Measurements from ENCODE around the gene PRRG1.
"Not testable (repeated sequence)": the region's sequence is repeated elsewhere in the genome, so short reads cannot be mapped to it uniquely, and the experiment has no call there.

PRRG1 gene

DNA sequence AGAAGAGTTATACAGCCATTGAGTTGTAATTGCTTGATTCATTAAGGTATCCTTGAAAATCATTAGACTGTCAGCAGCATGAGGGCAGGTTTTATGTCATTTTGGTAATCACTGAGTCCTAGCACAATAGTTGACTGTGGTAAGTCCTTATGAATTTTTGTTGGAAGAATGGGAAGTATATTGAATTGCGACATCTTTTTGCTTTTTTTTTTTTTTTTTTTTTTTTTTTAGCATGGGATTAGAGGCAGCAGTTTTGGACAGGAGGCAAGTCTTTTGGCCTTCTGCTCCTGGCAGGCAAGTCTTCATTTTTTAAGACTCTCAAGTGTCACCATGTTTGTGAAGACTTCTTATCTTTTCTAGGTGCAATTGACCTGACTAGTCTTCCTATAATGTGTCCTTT is 29.7 kb downstream of the PRRG1 start:
- DNase-seq, result no peak

DNA sequence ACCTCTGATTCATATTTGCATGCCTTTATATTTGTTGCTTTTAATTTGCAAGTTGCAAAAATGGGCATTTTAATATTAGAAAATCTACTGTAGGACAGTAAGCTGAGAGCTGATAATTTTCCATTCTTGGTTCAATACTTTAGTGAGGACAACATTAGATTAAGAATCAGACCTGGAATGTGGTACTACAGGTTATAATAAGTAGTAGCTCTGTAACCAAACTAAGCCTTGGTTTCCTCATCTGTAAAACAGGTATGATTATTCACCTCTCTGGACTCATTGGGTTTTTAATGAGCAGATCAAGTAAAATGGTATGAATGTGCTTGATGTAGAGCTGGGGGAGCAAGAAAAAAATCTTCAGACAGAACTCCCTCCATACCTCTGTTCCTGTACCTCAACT is 31.1 kb downstream of the PRRG1 start:
- DNase-seq, result no peak

DNA sequence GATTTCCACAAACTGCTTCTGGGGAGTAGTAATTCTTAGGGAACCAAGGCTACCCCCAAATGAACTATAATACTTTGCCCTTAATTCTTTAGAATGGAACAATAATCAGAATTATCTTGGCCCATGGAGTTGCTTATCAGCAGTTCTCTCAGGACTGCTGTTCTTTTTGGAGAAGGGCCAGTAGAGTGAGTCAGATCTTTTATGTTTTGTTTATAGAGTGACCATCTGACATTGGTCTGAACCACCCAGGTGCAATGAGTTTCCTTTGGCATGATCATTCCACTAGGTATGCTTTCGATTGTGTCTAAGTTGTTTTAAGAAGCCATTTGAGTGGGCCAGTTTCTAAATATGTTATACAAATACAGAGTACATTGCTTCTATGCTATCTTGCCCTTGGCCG is 31.8 kb downstream of the PRRG1 start:
- no peak for DNase-seq

- DNase-seq, result no peak
These were observed 34.1 kb downstream of the PRRG1 start for GRCh38 chrX:37383313-37383712.

DNA sequence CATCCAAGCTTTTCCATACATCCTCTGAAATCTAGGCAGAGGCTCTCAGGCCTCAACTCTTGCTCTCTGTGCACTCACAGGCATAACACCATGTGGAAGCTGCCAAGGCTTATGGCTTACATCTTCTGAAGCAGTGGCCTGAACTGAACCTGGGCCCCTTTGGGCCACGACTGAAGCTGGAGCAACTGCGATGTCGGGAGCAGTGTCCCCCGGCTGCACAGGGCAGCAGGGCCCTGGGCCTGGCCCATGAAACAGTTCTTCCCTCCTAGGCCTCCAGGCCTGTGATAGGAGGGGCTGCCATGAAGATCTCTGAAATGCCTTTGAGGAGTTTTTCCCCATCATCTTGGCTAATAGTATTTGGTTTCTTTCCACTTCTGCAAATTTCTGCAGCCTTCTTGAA is 39.2 kb downstream of the PRRG1 start:
- DNase-seq, result no peak

GRCh38 chrX:37405956-37406355 is 56.8 kb downstream of the PRRG1 start:
- DNase-seq, result no peak

- no peak for DNase-seq
These were observed 58.6 kb downstream of the PRRG1 start for GRCh38 chrX:37407736-37408135.

DNA sequence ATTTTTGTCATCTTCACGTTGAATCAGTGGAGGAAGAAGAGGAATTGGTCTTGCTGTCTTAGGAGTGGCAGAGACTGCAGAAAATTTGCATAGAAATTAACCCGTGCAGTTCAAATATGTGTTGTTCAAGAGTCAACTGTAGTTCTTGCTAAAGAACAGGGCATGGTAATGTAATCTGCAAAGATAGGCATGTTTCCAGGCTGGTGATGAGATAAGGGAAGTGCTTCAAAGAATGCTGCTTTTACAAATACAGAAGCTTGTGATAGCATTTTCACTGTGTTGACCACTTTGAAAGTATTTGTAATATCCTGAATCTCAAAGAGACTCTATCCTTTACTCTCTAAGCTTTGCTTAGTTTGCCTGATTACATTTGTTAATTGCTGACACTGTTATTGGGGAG is 60.1 kb downstream of the PRRG1 start:
- DNase-seq, result no peak

GRCh38 chrX:37420185-37420584 is 71.0 kb downstream of the PRRG1 start:
- DNase-seq, result no peak

DNA sequence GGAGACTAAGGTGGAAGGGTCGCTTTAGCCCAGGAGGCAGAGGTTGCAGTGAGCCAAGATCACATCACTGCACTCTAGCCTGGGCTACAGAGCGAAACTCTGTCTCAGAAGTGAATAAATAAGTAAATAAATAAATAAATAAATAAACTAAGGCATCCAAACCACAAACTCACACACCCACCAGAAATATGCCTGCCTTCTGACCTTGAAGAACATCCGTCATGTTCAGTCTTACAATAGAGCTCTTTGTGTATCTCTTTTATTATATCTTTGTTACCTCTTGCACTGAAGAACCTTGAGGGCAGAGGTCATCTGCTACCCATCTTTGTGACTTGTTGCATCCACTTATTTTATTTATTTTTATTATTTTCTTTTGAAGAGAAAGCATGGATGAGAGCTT is 71.6 kb downstream of the PRRG1 start:
- DNase-seq, result no peak

DNA sequence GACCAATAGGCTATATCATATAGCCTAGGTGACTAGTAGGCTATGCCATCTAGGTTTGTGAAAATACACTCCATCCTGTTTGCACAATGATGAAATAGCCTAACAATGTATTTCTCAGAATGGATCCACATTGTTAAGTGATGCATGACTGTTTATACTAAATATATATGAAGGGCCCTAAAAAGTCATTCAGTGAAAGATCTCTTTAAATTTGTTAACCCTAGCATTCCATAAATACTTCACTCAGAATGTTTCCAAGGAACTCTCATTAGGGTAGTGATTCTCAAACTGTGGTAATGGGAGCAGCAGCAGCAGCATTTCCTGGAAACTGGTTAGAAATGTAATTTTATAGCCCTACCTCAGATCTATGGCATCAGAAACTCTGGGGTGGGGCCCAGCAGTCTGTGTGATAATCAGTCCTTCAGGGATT is 74.9 kb downstream of the PRRG1 start:
- peak in 1 of 2 experiments; percentile 0 for DNase-seq

DNA sequence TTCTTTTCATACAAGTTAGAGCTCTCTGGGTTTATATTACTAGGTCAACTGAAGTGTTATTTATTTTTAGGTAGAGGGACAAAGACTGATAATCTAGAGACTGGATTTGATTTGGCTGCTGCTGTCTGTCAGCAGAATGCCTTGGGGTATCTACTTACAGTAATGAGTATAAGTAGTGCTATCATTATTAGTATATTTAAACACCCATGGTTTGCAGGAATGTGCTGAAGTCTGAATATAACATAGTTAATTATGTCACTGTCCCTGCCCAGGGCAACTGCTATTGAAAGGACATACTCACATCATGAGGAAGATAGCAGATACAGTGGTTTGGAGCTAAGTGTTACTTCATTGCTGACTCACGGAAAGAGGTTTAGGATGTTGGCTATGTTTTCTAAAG is 76.2 kb downstream of the PRRG1 start:
- DNase-seq, result no peak

GRCh38 chrX:37428962-37429361 is 79.8 kb downstream of the PRRG1 start:
- not testable (repeated sequence) for DNase-seq

DNA sequence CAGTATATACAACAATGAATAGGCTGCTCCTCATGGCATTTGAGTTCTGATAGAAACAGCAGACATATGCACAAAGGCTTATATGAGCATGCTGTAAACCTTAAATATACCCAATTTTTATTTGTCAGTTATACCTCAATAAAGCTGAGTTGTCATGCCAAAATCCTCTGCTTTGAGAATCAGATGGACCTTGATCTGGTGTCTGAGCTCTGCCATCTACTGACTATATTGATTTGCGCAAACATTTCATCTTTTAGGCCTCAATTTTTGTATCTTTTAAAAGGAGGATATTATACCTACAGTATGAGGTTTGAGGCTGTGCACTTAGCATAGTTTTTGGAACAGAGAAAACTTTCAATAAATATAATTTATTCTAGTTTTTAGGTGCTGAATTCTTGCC is 85.2 kb downstream of the PRRG1 start:
- DNase-seq, result no peak

GRCh38 chrX:37437160-37437559 is 88.0 kb downstream of the PRRG1 start:
- DNase-seq, result no peak

DNA sequence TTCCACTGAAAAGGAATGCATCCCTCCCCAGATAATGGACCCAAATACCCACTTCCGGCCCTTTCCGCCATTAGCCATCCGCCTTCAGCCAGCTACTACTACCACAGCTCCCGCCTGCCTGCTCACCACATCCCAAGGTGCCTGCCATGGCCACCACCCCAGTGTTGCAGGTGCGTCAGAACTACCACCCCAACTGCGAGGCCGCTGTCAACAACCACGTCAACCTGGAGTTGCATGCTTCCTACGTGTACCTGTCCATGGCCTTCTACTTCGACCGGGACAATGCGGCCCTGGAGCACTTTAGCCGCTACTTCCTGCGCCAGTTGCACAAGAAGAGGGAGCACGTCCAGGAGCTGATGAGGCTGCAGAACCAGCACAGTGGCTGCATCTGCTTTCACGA is 92.2 kb downstream of the PRRG1 start:
- no peak for DNase-seq

- DNase-seq, result no peak
These were observed 96.0 kb downstream of the PRRG1 start for GRCh38 chrX:37445182-37445581.

- DNase-seq, result no peak
These were observed 104.7 kb downstream of the PRRG1 start for GRCh38 chrX:37453821-37454220.

DNA sequence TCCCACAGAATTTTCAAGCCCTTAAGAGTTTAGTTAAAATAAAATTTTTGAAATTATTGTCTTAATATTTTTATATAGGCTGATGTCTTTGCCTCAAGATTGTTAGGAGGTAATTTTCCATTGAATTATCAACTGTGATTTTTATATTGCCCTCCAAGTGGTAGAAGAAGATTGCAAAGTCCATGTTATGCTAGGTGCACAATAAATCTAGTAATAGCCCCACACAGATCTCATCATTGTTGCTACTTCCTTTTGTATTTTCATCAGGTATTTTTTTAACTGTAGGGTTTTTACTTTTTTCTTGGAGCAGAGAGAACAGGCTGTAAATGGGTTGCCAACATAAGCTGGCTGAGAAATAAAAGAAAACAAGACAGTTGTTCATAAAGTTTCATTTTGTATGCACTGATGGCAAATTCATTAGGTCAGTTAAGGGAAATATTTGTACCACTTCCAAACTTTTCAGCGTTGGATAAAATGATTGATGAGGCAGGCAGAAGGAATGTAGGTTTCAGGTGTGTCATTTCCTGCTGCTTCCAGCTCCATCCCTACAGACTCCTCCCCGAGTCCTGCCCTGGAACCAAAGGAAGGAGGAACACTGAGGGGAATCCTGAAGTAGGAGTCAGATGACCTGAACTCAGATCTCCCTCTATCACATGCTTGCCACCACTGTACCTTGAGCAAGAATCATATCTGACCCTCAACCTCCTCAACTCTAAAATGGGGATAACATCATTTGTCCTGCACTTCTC is 105.5 kb downstream of the PRRG1 start:
- DNase-seq, result no peak

DNA sequence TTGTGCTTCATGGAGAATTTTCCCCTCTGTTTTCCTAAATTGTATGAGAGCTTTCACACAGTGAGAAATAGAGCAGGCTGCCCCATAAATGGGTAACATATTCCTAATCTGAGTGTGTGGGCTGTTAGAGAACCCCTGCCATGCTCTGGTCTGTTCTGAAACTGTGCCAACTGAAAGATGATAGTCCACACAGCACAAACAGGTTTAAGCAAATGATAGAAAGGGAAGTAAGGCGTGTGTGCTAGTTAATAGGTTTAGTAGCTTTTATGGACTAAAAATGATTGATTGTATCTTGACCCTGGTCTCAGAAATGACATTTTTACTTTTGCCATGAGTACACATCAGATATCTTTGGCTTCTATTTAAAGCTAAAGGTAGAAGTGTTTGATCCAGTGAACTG is 106.2 kb downstream of the PRRG1 start:
- DNase-seq, result no peak

- DNase-seq, result not testable (repeated sequence)
These were observed 111.1 kb downstream of the PRRG1 start for GRCh38 chrX:37460285-37460684.

GRCh38 chrX:37462346-37462745 is 113.2 kb downstream of the PRRG1 start:
- DNase-seq, result no peak

GRCh38 chrX:37468124-37468739 is 119.1 kb downstream of the PRRG1 start:
- DNase-seq, result no peak

GRCh38 chrX:37470711-37471110 is 121.5 kb downstream of the PRRG1 start:
- DNase-seq, result no peak

DNA sequence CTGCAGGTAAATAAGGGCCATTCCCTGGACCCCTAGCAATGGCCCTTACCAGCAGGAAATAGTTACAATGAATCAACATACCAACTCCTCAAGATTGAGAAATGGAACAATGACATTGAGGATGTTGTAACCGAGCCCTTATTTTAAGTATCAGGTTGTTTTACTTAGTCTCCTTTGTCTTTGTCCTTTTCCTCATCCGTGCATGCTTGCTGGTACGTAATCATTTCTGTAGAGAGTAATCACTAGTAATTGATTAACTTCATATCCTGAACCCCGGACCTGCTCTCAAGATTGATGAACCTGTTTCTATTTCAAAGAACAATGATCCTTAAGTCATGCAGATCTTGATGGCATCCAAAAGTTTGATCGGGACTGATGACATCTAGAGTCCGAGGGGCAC is 123.7 kb downstream of the PRRG1 start:
- no peak for DNase-seq
